ENCODE measurements around the gene MZT2B. TPM values are rescaled to one million over a fixed set of nuclear protein-coding genes. Genes with fewer than 3 reads are reported as not detected.

Gene MZT2B
- total and polyA plus RNA-seq, 2 of the 4 experiments (the other 2 are of a cell fraction) = 24.9 to 115 TPM

GRCh38 chr2:130169896-130170295, 12.2 kb upstream of the MZT2B start:
- intact Hi-C loops (cut with micrococcal nuclease) (no loop called here), dilution Hi-C loops (cut with HindIII; ENCODE audit: low sequenced_read_pairs, unreplicated experiment) (no loop called here), in situ Hi-C loops (cut with MboI; ENCODE audit: low sequenced_read_pairs) (loop anchor here (25.0 kb wide), 1 partner anchor 1342 kb away; no protein-coding TSS in a partner anchor)
- Histone ChIP-seq H3K14ac (replicated peaks; ENCODE audit: low read depth, low read length) (no peak overlapping the region), H4K20me1 (ENCODE audit: insufficient read depth, low read length) (no peaks in the 10 kb centered on the region), H3K9me3 (ENCODE audit: control insufficient read depth, insufficient read depth, low read length) (no peaks in the 10 kb centered on the region), H3K36me3 (ENCODE audit: control insufficient read depth, insufficient read depth, low read length) (peaks cover 49% of the 10 kb centered on the region), H3K4me3 (ENCODE audit: insufficient read depth, low read depth, low read length) (no peak overlapping the region), H3K27me3 (ENCODE audit: control insufficient read depth, insufficient read depth, low read length) (no peaks in the 10 kb centered on the region), H4K91ac (ENCODE audit: insufficient read depth, low read depth, low read length) (no peak overlapping the region), H3K56ac (ENCODE audit: extremely low read depth, insufficient read depth, low read length) (no peak overlapping the region), H2BK15ac (ENCODE audit: low read depth, low read length) (no peak overlapping the region), H2BK20ac (ENCODE audit: low read depth, low read length) (no peak overlapping the region), H3K18ac (ENCODE audit: low read depth, low read length) (no peak overlapping the region), H3K9ac (ENCODE audit: low read depth, low read length) (no peak overlapping the region), H3K23ac (ENCODE audit: low read depth, low read length) (no peak overlapping the region), H3K79me1 (ENCODE audit: low read depth in 1 of 2, low read length in 2 of 2) (peaks cover 3 to 10% of the 10 kb centered on the region in 2 experiments; a peak in 3 of 4 replicates), H4K5ac (ENCODE audit: low read depth, low read length) (no peak overlapping the region), H3K4ac (ENCODE audit: low read depth, low read length) (no peak overlapping the region), H3K9me1 (ENCODE audit: insufficient read depth, low read length) (no peaks in the 10 kb centered on the region), H2AFZ (replicated peaks; ENCODE audit: low read length, poor library complexity) (no peak overlapping the region), H3K27ac (ENCODE audit: insufficient read depth, low read length) (no peak overlapping the region), H2BK120ac (ENCODE audit: low read depth, low read length) (no peak overlapping the region), H3K4me2 (ENCODE audit: low read depth, low read length) (no peak overlapping the region), H3K4me1 (ENCODE audit: control insufficient read depth, insufficient read depth, low read length) (no peaks in the 10 kb centered on the region), H2AK9ac (replicated peaks; ENCODE audit: low read depth, low read length, poor library complexity) (no peak overlapping the region), H2BK5ac (ENCODE audit: low read depth, low read length, poor library complexity, severe bottlenecking) (no peak overlapping the region), H4K8ac (ENCODE audit: low read depth in 2 of 2, low read length in 2 of 2) (no peak overlapping the region), H2AK5ac (ENCODE audit: low read depth, low read length) (no peak overlapping the region)
- ChIA-PET POLR2A (ENCODE audit: unreplicated experiment) (no interaction called here), CTCF (no interaction called here)
- DNase-seq (no peak), ATAC-seq (ENCODE audit: low read depth) (no peak)
- no TSS peak for BruUV-seq (replicated peaks)
- no CpG with 5 or more reads among the region's 7 CpGs for WGBS, 2 experiments (ENCODE audit: extremely low coverage in 2 of 2, insufficient read length in 1 of 2)
- no peak for TF ChIP-seq RAD21 (IDR thresholded peaks at IDR 0.05; ENCODE audit: low read length)
- no peak for TF ChIP-seq MAFK (IDR thresholded peaks at IDR 0.05; ENCODE audit: low read depth, low read length)
- TF ChIP-seq CHD1 (IDR thresholded peaks at IDR 0.05; ENCODE audit: low read depth, low read length) = no peak
- TF ChIP-seq, protein P1, sequence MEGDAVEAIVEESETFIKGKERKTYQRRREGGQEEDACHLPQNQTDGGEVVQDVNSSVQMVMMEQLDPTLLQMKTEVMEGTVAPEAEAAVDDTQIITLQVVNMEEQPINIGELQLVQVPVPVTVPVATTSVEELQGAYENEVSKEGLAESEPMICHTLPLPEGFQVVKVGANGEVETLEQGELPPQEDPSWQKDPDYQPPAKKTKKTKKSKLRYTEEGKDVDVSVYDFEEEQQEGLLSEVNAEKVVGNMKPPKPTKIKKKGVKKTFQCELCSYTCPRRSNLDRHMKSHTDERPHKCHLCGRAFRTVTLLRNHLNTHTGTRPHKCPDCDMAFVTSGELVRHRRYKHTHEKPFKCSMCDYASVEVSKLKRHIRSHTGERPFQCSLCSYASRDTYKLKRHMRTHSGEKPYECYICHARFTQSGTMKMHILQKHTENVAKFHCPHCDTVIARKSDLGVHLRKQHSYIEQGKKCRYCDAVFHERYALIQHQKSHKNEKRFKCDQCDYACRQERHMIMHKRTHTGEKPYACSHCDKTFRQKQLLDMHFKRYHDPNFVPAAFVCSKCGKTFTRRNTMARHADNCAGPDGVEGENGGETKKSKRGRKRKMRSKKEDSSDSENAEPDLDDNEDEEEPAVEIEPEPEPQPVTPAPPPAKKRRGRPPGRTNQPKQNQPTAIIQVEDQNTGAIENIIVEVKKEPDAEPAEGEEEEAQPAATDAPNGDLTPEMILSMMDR (conservative IDR thresholded peaks at IDR 0.05; ENCODE audit: low read depth, low read length) = no peak
- TF ChIP-seq RCOR1 (IDR thresholded peaks at IDR 0.05; ENCODE audit: insufficient replicate concordance, low read length) = no peak
- TF ChIP-seq MXI1 (IDR thresholded peaks at IDR 0.05; ENCODE audit: borderline replicate concordance, low read depth, low read length) = no peak
- TF ChIP-seq CEBPB (IDR thresholded peaks at IDR 0.05; ENCODE audit: low read depth, low read length) = no peak
- no peak for TF ChIP-seq MAZ (IDR thresholded peaks at IDR 0.05; ENCODE audit: borderline replicate concordance, low read depth, low read length)
- no peak for TF ChIP-seq NFE2L2 (IDR thresholded peaks at IDR 0.05; ENCODE audit: low read depth, low read length)
- TF ChIP-seq FOS (IDR thresholded peaks at IDR 0.05; ENCODE audit: low read depth, low read length) = no peak
- TF ChIP-seq, protein P2, sequence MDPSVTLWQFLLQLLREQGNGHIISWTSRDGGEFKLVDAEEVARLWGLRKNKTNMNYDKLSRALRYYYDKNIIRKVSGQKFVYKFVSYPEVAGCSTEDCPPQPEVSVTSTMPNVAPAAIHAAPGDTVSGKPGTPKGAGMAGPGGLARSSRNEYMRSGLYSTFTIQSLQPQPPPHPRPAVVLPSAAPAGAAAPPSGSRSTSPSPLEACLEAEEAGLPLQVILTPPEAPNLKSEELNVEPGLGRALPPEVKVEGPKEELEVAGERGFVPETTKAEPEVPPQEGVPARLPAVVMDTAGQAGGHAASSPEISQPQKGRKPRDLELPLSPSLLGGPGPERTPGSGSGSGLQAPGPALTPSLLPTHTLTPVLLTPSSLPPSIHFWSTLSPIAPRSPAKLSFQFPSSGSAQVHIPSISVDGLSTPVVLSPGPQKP (IDR thresholded peaks at IDR 0.05; ENCODE audit: borderline replicate concordance, low read depth, low read length) = no peak
- no peak for TF ChIP-seq USF2 (IDR thresholded peaks at IDR 0.05; ENCODE audit: low read depth, low read length)
- TF ChIP-seq RFX5 (IDR thresholded peaks at IDR 0.05; ENCODE audit: low read depth, low read length) = no peak

Data from IMR-90 (cell line).